PC-3 (cell line): Measurements from ENCODE around the gene COX18. TPM values are rescaled to one million over a fixed set of nuclear protein-coding genes. Genes with fewer than 3 reads are reported as not detected.

Experiments
- ATAC-seq: fragments of 200-7000 bp; cut with Tn5 transposase; 2 replicates; pipeline ENCODE4 v1.9.1; 2020; ENCODE audit warnings: mild to moderate bottlenecking, moderate library complexity
- BruUV-seq: library from RNA; stranded (reverse); fragments of 400-500 nt; replicated peaks from 2 replicates; lab custom pipeline; 2021; lab: Mats Ljungman, UMichigan
- CTCF ChIA-PET: fragments of 300-600 bp; sonication (Branson Sonifier 250); formaldehyde crosslinking; loops from one replicate; lab custom pipeline; 2022; ENCODE audit warnings: antibody characterized with exemption; lab: Charles Lee
- POLR2A ChIA-PET: fragments of 300-600 bp; sonication (Branson Sonifier 250); formaldehyde crosslinking; loops from one replicate; lab custom pipeline; 2022; ENCODE audit warnings: antibody characterized with exemption; ENCODE audit not compliant: unreplicated experiment; lab: Charles Lee
- DNase-seq: peaks from one replicate; pipeline ENCODE4 v3.0.0-alpha.2; 2015
- H2AFZ ChIP-seq: fragments of 300-600 bp; sonication (generic); 2 replicates; pipeline ENCODE4 v1.6.0; 2016; ENCODE audit warnings: antibody characterized with exemption, low read length
- H3F3A ChIP-seq: fragments of 300-600 bp; sonication (generic); one replicate; pipeline ENCODE4 v1.6.0; 2017; ENCODE audit warnings: antibody characterized with exemption, low read length, control low read depth, mild to moderate bottlenecking; ENCODE audit not compliant: unreplicated experiment
- H3K27ac ChIP-seq: fragments of 300-600 bp; sonication (generic); 2 replicates; pipeline ENCODE4 v1.5.1; 2016; ENCODE audit warnings: mild to moderate bottlenecking, low read length
- H3K27me3 ChIP-seq: fragments of 300-600 bp; sonication (generic); 2 replicates; pipeline ENCODE4 v1.6.1; 2016; ENCODE audit warnings: low read length, mixed read lengths
- H3K36me3 ChIP-seq: fragments of 300-600 bp; sonication (generic); 2 replicates; pipeline ENCODE4 v1.6.1; 2016; ENCODE audit warnings: low read depth, mixed run types, low read length, mixed read lengths
- H3K4me1 ChIP-seq: fragments of 300-600 bp; sonication (generic); 2 replicates; pipeline ENCODE4 v1.5.1; 2016; ENCODE audit warnings: low read length; ENCODE audit not compliant: insufficient read depth
- H3K4me2 ChIP-seq: fragments of 300-600 bp; sonication (generic); 2 replicates; pipeline ENCODE4 v1.6.0; 2016; ENCODE audit warnings: low read length
- H3K4me3 ChIP-seq: fragments of 300-600 bp; sonication (generic); 2 replicates; pipeline ENCODE4 v1.5.1; 2016; ENCODE audit warnings: mild to moderate bottlenecking, low read length, mixed read lengths
- H3K79me2 ChIP-seq: fragments of 300-600 bp; sonication (generic); 2 replicates; pipeline ENCODE4 v1.6.1; 2017; ENCODE audit warnings: low read length, mixed read lengths
- H3K9ac ChIP-seq: fragments of 300-600 bp; sonication (generic); 2 replicates; pipeline ENCODE4 v1.6.0; 2016; ENCODE audit warnings: mild to moderate bottlenecking, low read length
- H3K9me2 ChIP-seq: fragments of 300-600 bp; sonication (generic); replicated peaks from 2 replicates; pipeline ENCODE4 v1.6.1; 2016; ENCODE audit warnings: mixed run types, low read length, mixed read lengths
- H3K9me3 ChIP-seq: fragments of 300-600 bp; sonication (generic); 2 replicates; pipeline ENCODE4 v1.6.1; 2016; ENCODE audit warnings: low read length, mixed read lengths
- H4K20me1 ChIP-seq: fragments of 300-600 bp; sonication (generic); 2 replicates; pipeline ENCODE4 v1.6.1; 2016; ENCODE audit warnings: low read length, mixed read lengths
- CTCF ChIP-seq: fragments of 300-600 bp; sonication (generic); conservative IDR thresholded peaks from 2 replicates; pipeline ENCODE4 v1.5.1; 2017; ENCODE audit warnings: antibody characterized with exemption, low read depth, mild to moderate bottlenecking, low read length
- EZH2 ChIP-seq: fragments of 300-600 bp; sonication (generic); IDR thresholded peaks from one replicate; pipeline ENCODE4 v1.6.1; 2017; ENCODE audit warnings: antibody characterized with exemption, mild to moderate bottlenecking, low read length; ENCODE audit not compliant: unreplicated experiment
- EZH2phosphoT487 ChIP-seq: fragments of 300-600 bp; sonication (generic); IDR thresholded peaks from 2 replicates; pipeline ENCODE4 v1.6.1; 2018; ENCODE audit warnings: mild to moderate bottlenecking, antibody characterized with exemption, low read length, borderline replicate concordance
- intact Hi-C: fragments of 100-400 bp; cut with micrococcal nuclease; formaldehyde crosslinking; loops from 2 replicates; pipeline ENCODE4 v1.9.0; 2023
- total RNA-seq: library from RNA; depleted of rRNA; stranded (reverse); fragments of >200 nt; gene quantifications from 2 replicates; pipeline ENCODE4 v1.2.3, GENCODE V29; 2014; rRNA removed

COX18 gene
- total RNA-seq, 1 experiment from 2014 or later: 32.8 TPM

- intact Hi-C loops: no loop called here
These were observed 63.1 kb downstream of the COX18 start for GRCh38 chr4:73006286-73006990.

GRCh38 chr4:73005514-73005913 lies 64.0 kb downstream of the COX18 start:
- DNase-seq (no peak), ATAC-seq (no peak)
- Histone ChIP-seq H3F3A (no peaks in the 10 kb centered on the region), H3K9me2 (no peaks in the 10 kb centered on the region), H4K20me1 (no peaks in the 10 kb centered on the region), H3K4me3 (no peak overlapping the region), H3K4me1 (no peaks in the 10 kb centered on the region), H3K79me2 (no peaks in the 10 kb centered on the region), H3K36me3 (no peaks in the 10 kb centered on the region), H2AFZ (no peak overlapping the region), H3K4me2 (no peak overlapping the region), H3K9ac (no peak overlapping the region), H3K9me3 (no peaks in the 10 kb centered on the region), H3K27ac (no peak overlapping the region), H3K27me3 (peaks cover 5% of the 10 kb centered on the region)
- TF ChIP-seq EZH2: no peak
- TF ChIP-seq EZH2phosphoT487: no peak
- TF ChIP-seq CTCF: no peak
- ChIA-PET CTCF (no interaction called here), POLR2A (no interaction called here)
- no TSS peak for BruUV-seq
- intact Hi-C loops: no loop called here

More at GRCh38 chr4:73006286-73006990, 63.1 kb downstream of the COX18 start:
- Histone ChIP-seq H3K4me3 (no peak overlapping the region), H3K9me3 (no peaks in the 10 kb centered on the region), H3K4me1 (no peaks in the 10 kb centered on the region), H3K9ac (no peak overlapping the region), H3K9me2 (no peaks in the 10 kb centered on the region), H3K36me3 (no peaks in the 10 kb centered on the region), H3F3A (no peaks in the 10 kb centered on the region), H4K20me1 (no peaks in the 10 kb centered on the region), H3K27ac (no peak overlapping the region), H3K79me2 (no peaks in the 10 kb centered on the region), H2AFZ (no peak overlapping the region), H3K27me3 (peaks cover 5% of the 10 kb centered on the region), H3K4me2 (no peak overlapping the region)
- DNase-seq: no peak
- POLR2A ChIA-PET: no interaction called here
- no TSS peak for BruUV-seq
- ATAC-seq: no peak
- TF ChIP-seq CTCF (no peak), EZH2phosphoT487 (no peak), EZH2 (no peak)
- CTCF ChIA-PET: no interaction called here

Other genes with a start within 250 kb of the COX18 start
- gene ANKRD17, start 189.1 kb upstream of the COX18 start, total RNA-seq: 51.2 and 64.4 TPM in 2 replicates